Thoracic aorta (tissue), 2 donors: ENCODE results near the gene PWWP2B. TPM values are rescaled to one million over a fixed set of nuclear protein-coding genes. Genes with fewer than 3 reads are reported as not detected.
A peak's percentile ranks its signal among the peaks of the same experiment; 100 is the strongest.

ENCODE experiments used
- ATAC-seq: fragments of 150-250 bp; one replicate; pipeline ENCODE4 v1.8.0; 2017; ENCODE audit warnings: low read depth; ENCODE audit not compliant: insufficient number of reproducible peaks, low FRiP score
- DNase-seq: peaks from one replicate; pipeline ENCODE4 v3.0.0-alpha.2; 2020; ENCODE audit warnings: low spot score
- H3K27ac ChIP-seq, 2 donors: fragments of 200-600 bp; sonication (generic); 1 replicate in 1 of 2; 2 replicates in 1 of 2; pipeline ENCODE4 v1.5.1; 2016; ENCODE audit warnings: mild to moderate bottlenecking in 2 of 2, moderate library complexity in 2 of 2
- H3K27me3 ChIP-seq: fragments of 200-600 bp; sonication (generic); replicated peaks from 2 replicates; pipeline ENCODE4 v1.6.0; 2016; ENCODE audit warnings: mild to moderate bottlenecking; ENCODE audit not compliant: insufficient read depth
- H3K36me3 ChIP-seq: fragments of 200-600 bp; sonication (generic); one replicate; pipeline ENCODE4 v1.5.1; 2016
- H3K4me1 ChIP-seq, 2 donors: fragments of 200-600 bp; sonication (generic); 1 replicate in 1 of 2; 2 replicates in 1 of 2; pipeline versions ENCODE4 v1.5.1 to v1.6.0; 2016; ENCODE audit warnings: low read depth in 2 of 2, mild to moderate bottlenecking in 1 of 2; ENCODE audit not compliant: control insufficient read depth in 1 of 2
- H3K4me3 ChIP-seq: fragments of 200-600 bp; sonication (generic); 2 replicates; pipeline ENCODE4 v1.5.1; 2016; ENCODE audit warnings: mild to moderate bottlenecking
- H3K9me3 ChIP-seq: fragments of 200-600 bp; sonication (generic); 2 replicates; pipeline ENCODE4 v1.5.1; 2016
- CTCF ChIP-seq: fragments of 200-600 bp; sonication (generic); IDR thresholded peaks from one replicate; pipeline ENCODE4 v1.5.1; 2019; ENCODE audit warnings: antibody characterized with exemption
- total RNA-seq, 2 donors: library from RNA; depleted of rRNA; stranded (reverse); fragments of >200 nt; gene quantifications; one replicate each; pipeline versions ENCODE4 v1.1.0 to v1.2.3, GENCODE V29; 2016

The PWWP2B gene
- total RNA-seq, 2 donors from 2014 or later: 5.3 to 7.8 TPM

- peak overlapping the region; percentile 4 for H3K4me3 ChIP-seq
- DNase-seq: no peak
- TF ChIP-seq CTCF: no peak
- H3K27ac ChIP-seq: no peak overlapping the region
- H3K9me3 ChIP-seq: no peaks in the 10 kb centered on the region
- ATAC-seq: no peak
- no peaks in the 10 kb centered on the region for H3K27me3 ChIP-seq
- no peaks in the 10 kb centered on the region for H3K36me3 ChIP-seq
- peaks cover 0 to 10% of the 10 kb centered on the region in 2 donors for H3K4me1 ChIP-seq
Observed at GRCh38 chr10:132446661-132447445, 49.9 kb downstream of the PWWP2B start.

GRCh38 chr10:132447446-132448247 is 50.6 kb downstream of the PWWP2B start:
- Histone ChIP-seq H3K36me3 (no peaks in the 10 kb centered on the region), H3K27ac (peak overlapping the region in 1 of 2 donors; percentile 19), H3K4me3 (peak overlapping the region; percentile 4), H3K27me3 (no peaks in the 10 kb centered on the region), H3K9me3 (no peaks in the 10 kb centered on the region), H3K4me1 (peaks cover 0 to 14% of the 10 kb centered on the region in 2 donors)
- DNase-seq (no peak), ATAC-seq (no peak)
- no peak for TF ChIP-seq CTCF

- no peaks in the 10 kb centered on the region for H3K36me3 ChIP-seq
- H3K9me3 ChIP-seq: no peaks in the 10 kb centered on the region
- H3K27ac ChIP-seq: peak overlapping the region in 1 of 2 donors; percentile 19
- DNase-seq (no peak), ATAC-seq (no peak)
- no peak overlapping the region for H3K4me3 ChIP-seq
- no peak for TF ChIP-seq CTCF
- H3K4me1 ChIP-seq: peaks cover 3 to 20% of the 10 kb centered on the region in 2 donors
- H3K27me3 ChIP-seq: no peaks in the 10 kb centered on the region
Observed at GRCh38 chr10:132448248-132448731, 51.3 kb downstream of the PWWP2B start.

GRCh38 chr10:132449051-132449810 is 52.2 kb downstream of the PWWP2B start:
- no peak overlapping the region for H3K4me3 ChIP-seq
- H3K36me3 ChIP-seq: no peaks in the 10 kb centered on the region
- no peak for TF ChIP-seq CTCF
- no peaks in the 10 kb centered on the region for H3K27me3 ChIP-seq
- no peaks in the 10 kb centered on the region for H3K9me3 ChIP-seq
- H3K27ac ChIP-seq: no peak overlapping the region
- DNase-seq: no peak
- H3K4me1 ChIP-seq: peaks cover 3 to 25% of the 10 kb centered on the region in 2 donors
- ATAC-seq: no peak

GRCh38 chr10:132449811-132450181 is 52.8 kb downstream of the PWWP2B start:
- TF ChIP-seq CTCF: no peak
- no peaks in the 10 kb centered on the region for H3K9me3 ChIP-seq
- ATAC-seq (no peak), DNase-seq (no peak)
- H3K4me3 ChIP-seq: no peak overlapping the region
- H3K27me3 ChIP-seq: no peaks in the 10 kb centered on the region
- no peak overlapping the region for H3K27ac ChIP-seq
- H3K36me3 ChIP-seq: no peaks in the 10 kb centered on the region
- H3K4me1 ChIP-seq: peaks cover 3 to 25% of the 10 kb centered on the region in 2 donors
